HG02571 (cell line): ENCODE results near the gene SHC1.
A peak's percentile ranks its signal among the peaks of the same experiment; 100 is the strongest.

Experiments
- ATAC-seq: cut with Tn5 transposase; IDR thresholded peaks from one replicate; pipeline ENCODE4 v1.9.1; 2021; ENCODE audit warnings: mild to moderate bottlenecking, moderate library complexity; ENCODE audit not compliant: unreplicated experiment

The SHC1 gene

GRCh38 chr1:155009221-155009711 lies 38.7 kb upstream of the SHC1 start:
- ATAC-seq, result no peak

GRCh38 chr1:155008015-155008941 lies 37.7 kb upstream of the SHC1 start:
- ATAC-seq, result no peak

GRCh38 chr1:155007251-155007828 lies 36.8 kb upstream of the SHC1 start:
- no peak for ATAC-seq

- ATAC-seq, result no peak
Observed at GRCh38 chr1:155006601-155007101, 36.1 kb upstream of the SHC1 start.

- no peak for ATAC-seq
Observed at GRCh38 chr1:155005076-155006011, 34.8 kb upstream of the SHC1 start.

GRCh38 chr1:155004352-155005075 lies 34.0 kb upstream of the SHC1 start:
- no peak for ATAC-seq

GRCh38 chr1:155003766-155004351 lies 33.3 kb upstream of the SHC1 start:
- ATAC-seq, result no peak

- ATAC-seq, result no peak
Observed at GRCh38 chr1:155003227-155003765, 32.7 kb upstream of the SHC1 start.

GRCh38 chr1:155002464-155003226 lies 32.1 kb upstream of the SHC1 start, which contains the start of gene ZBTB7B:
TSS of gene ZBTB7B (plus strand) at chr1:155002802. CDS start at chr1:155014661, 11,859 bp downstream.
- ATAC-seq, result peak; percentile 4

- peak; percentile 45 for ATAC-seq
Observed at GRCh38 chr1:155001675-155002463, 31.3 kb upstream of the SHC1 start.

GRCh38 chr1:155001425-155001674 lies 30.8 kb upstream of the SHC1 start:
- ATAC-seq, result no peak

GRCh38 chr1:155000726-155001424 lies 30.3 kb upstream of the SHC1 start:
- peak; percentile 35 for ATAC-seq

- ATAC-seq, result no peak
Observed at GRCh38 chr1:155000411-155000725, 29.8 kb upstream of the SHC1 start.

- no peak for ATAC-seq
Observed at GRCh38 chr1:154999571-155000410, 29.2 kb upstream of the SHC1 start.

- no peak for ATAC-seq
Observed at GRCh38 chr1:154998818-154999570, 28.4 kb upstream of the SHC1 start.

GRCh38 chr1:154998201-154998780 lies 27.7 kb upstream of the SHC1 start:
- no peak for ATAC-seq
